Activated CD8-positive, alpha-beta memory T cell treated with anti-CD3 and anti-CD28 coated beads for 4 hours (primary cell): ENCODE results near the gene MFAP4.

ENCODE experiments used
- DNase-seq, 2 donors: peaks; one replicate each; pipeline ENCODE4 v3.0.0-alpha.2; 2020; ENCODE audit warnings: low read depth in 2 of 2

Gene MFAP4

DNA sequence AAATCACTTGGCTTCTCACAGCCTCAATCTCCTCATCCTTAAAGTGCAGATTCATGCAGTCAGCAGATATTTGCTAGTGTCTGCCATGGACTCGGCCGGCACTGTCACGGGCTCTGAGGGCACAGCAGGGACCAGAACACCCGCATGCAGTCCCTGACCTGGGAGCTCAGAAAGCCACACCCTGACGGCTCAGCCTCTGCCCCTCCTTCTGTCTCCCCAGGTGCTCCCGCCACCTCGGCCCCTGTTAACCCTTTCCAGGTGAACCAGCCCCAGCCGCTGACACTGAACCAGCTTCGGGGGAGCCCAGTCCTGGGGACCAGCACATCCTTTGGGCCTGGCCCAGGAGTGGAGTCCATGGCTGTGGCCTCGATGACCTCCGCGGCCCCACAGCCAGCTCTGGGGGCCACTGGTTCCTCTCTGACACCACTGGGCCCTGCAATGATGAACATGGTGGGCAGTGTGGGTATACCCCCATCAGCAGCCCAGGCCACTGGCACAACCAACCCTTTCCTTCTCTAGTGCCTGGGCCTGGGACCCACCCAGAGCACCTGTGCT lies 53.2 kb downstream of the MFAP4 start:
- no peak for DNase-seq
